Posterior cingulate gyrus (tissue), 11 donors: Measurements from ENCODE around the gene FNIP1.
"Not testable (repeated sequence)": the region's sequence is repeated elsewhere in the genome, so short reads cannot be mapped to it uniquely, and the experiment has no call there.

Experiments used
- DNase-seq, 10 donors: peaks; one replicate each; pipeline versions ENCODE4 v3.0.0 to v3.0.0-alpha.2; 2020 to 2021; ENCODE audit warnings: mixed read lengths in 3 of 10
- intact Hi-C: fragments of 100-400 bp; cut with DNase I; formaldehyde crosslinking; loops from one replicate; pipeline ENCODE4 v1.15.1; 2023

Gene FNIP1

GRCh38 chr5:131617140-131617822 lies 179.5 kb downstream of the FNIP1 start:
- intact Hi-C loops = no loop called here
- DNase-seq = no peak

- no peak for DNase-seq
- intact Hi-C loops = no loop called here
Observed at GRCh38 chr5:131615957-131616356, 180.9 kb downstream of the FNIP1 start.

GRCh38 chr5:131613423-131613822 lies 183.4 kb downstream of the FNIP1 start:
- intact Hi-C loops = no loop called here
- DNase-seq = no peak

GRCh38 chr5:131611064-131611381 lies 185.8 kb downstream of the FNIP1 start:
- intact Hi-C loops = no loop called here

GRCh38 chr5:131610198-131611063 lies 186.4 kb downstream of the FNIP1 start:
- DNase-seq = no peak
- intact Hi-C loops = no loop called here

More at GRCh38 chr5:131611064-131611381, 185.8 kb downstream of the FNIP1 start:
- DNase-seq = no peak

- intact Hi-C loops = no loop called here
- DNase-seq = no peak
Observed at GRCh38 chr5:131609774-131610173, 187.0 kb downstream of the FNIP1 start.

GRCh38 chr5:131608597-131608996 lies 188.2 kb downstream of the FNIP1 start:
- intact Hi-C loops = no loop called here
- DNase-seq = no peak

- intact Hi-C loops = no loop called here
- no peak for DNase-seq
Observed at GRCh38 chr5:131607903-131608540, 188.8 kb downstream of the FNIP1 start.

GRCh38 chr5:131607418-131607817 lies 189.4 kb downstream of the FNIP1 start:
- intact Hi-C loops = no loop called here
- DNase-seq = no peak

- intact Hi-C loops = no loop called here
- no peak for DNase-seq
Observed at GRCh38 chr5:131605086-131605485, 191.7 kb downstream of the FNIP1 start.

GRCh38 chr5:131595088-131596033 lies 201.5 kb downstream of the FNIP1 start:
- no peak for DNase-seq
- intact Hi-C loops = no loop called here

GRCh38 chr5:131593921-131594320 lies 202.9 kb downstream of the FNIP1 start:
- intact Hi-C loops = loop anchor here (5.0 kb wide), 1 partner anchor 38 kb away; no protein-coding TSS in a partner anchor
- no peak for DNase-seq

- intact Hi-C loops = loop anchor here (5.0 kb wide), 1 partner anchor 39 kb away; no protein-coding TSS in a partner anchor
- DNase-seq = not testable (repeated sequence)
Observed at GRCh38 chr5:131593436-131593835, 203.4 kb downstream of the FNIP1 start.
